Right lung (tissue), 5 donors: ENCODE measurements around the gene DET1. TPM values are rescaled to one million over a fixed set of nuclear protein-coding genes. Genes with fewer than 3 reads are reported as not detected.

Experiments
- DNase-seq, 2 donors: peaks; one replicate each; pipeline ENCODE4 v3.0.0-alpha.2; 2013
- polyA plus RNA-seq, 5 donors: library from polyadenylated mRNA; unstranded; fragments of 120-200 nt; gene quantifications; one replicate each; pipeline versions ENCODE4 v1.2.1 to v1.2.3, GENCODE V29; 2013; ENCODE audit warnings: inconsistent platforms in 1 of 5, low replicate concordance in 1 of 5; ENCODE audit not compliant: insufficient read length in 5 of 5, insufficient read depth in 1 of 5

DET1 gene
- polyA plus RNA-seq, 5 donors: 12.4 to 16.4 (median 16.0) TPM

DNA sequence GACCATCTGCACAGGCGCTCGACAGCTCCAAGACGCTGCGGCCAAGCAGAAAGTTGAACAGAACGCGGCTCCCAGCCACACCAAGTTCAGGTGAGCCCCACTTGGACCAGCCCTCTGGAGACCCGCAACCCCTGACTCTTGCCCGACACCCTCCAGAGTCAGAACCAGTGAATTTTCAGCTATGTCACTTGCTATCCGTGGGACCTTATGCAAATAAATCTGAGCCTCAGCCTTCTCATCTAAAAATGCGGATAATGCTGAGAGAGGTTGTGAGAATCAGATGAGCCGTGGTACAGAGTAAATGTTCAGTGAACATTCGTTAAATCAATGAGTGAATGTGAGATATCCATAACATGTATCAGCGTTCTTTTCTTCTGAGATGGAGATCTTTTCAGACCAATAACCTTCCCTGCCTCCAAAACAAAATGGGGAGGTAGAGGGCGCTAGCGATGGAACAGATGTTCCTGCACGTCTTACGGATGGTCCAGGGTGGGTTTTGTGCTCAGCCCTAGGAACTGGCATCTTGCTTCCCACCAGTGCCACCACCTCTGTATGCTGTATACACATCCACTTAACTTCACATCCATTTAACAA, 78.4 kb downstream of the DET1 start:
- no peak for DNase-seq

DNA sequence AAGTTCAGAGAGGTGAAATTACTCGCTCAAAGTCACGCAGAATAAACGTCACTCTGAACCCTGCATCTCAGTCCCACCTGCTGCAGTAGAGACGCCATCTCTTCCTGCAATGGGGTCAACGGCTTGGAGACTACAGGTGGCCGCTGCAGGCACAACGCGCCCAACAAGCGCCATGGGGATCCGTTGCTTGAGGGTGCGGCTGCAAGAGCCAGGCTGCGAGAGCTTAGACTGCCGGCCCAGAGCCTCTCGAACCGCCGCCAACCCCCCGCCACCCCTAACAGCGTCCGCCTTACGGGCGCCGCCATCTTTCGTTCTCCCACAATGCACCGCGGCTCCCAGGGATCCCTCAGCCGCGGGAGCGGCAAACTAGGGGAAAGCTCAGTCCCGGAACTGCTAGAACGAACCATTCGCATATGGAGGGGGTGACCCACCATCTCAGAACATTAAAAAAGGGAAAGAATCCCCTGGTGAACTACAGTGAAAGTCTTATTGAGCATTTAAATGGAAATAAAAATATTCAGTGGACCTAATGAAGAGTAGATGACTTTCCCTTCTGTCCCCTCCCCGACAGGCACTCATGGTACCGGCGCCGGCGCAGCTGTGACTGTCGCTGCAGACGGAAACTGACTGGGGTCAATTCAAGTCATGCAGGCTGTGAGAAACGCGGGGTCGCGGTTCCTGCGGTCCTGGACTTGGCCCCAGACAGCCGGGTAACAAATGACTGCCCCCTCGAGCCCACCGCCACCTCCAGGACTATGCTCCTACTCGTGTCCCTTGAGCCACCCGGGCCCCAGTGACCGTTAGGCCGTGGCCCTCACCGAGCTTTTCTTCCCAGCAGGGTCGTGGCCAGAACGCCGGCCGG, 79.2 kb downstream of the DET1 start, which contains the start of the genes MRPL46 and MRPS11:
Gene MRPL46, minus strand, starts transcription at position 316 of the 862 bp plus-strand sequence. Its CDS starts 11 bp downstream, at position 305.
Gene MRPS11, plus strand, starts transcription at position 636 of the 862 bp plus-strand sequence. Its CDS starts 10 bp downstream, at position 646.
- peak; percentile 91 for DNase-seq

DNA sequence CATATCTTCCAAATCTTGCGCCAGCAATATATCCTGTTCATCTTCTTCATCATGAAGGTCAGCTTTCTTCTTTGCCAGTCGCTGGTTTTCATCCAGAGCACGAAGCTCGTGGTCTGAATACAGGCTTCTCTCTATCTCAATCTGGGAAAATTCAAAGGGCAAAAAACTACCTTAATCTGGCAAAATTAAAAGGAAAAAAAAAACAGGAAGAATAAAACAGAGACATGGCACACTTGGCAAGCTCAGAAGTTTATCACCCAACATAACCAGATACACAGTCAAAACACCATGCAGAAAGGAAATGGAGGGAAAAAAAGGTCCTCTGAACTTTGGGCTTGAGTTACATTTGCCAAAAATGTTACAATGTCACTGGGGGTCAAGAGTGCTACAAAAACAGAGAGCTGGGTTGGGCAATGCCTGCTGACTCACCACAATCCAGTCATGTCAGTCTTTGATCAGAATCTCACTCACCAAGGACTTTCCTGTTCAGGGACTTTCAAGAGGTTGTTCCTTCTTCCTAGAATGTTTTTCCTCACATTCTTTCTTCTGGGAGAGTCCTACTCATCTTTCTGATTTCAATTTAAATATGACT, 80.8 kb downstream of the DET1 start:
- no peak for DNase-seq

DNA sequence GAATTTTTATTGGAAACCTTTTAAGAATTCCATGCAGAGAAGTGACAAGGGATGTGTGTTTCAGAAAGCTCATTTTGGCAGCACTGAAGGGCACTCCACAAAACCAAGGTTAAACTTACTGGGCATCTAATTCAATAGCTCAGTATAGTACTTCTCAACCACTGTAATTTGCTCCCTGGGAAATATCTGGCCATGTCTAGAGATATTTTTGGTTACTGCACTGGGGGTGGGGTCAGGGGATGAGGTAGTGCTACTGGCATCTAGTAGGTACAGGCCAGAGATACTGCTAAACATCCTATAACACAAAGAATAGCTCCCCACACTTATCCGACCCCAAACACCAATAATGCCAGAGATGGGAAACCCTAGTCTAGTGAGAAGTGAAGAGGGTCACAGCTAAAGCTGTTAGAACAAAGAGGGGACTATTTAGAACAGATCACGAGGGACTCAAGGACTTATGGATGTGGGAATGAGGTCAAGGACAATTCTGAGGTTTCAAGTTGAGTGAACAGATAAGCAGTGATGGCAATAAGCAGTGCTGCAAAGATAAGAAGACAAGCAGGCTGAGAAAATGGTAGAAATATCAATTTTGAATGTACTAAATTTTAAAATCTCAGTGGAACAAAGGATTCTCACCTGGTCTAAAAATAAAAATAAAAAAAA, 82.5 kb downstream of the DET1 start:
- DNase-seq: no peak

Other genes with a start within 250 kb of the DET1 start
- 10 to 100 TPM; 18.3 to 25.5 (median 24.1) TPM for gene MRPL46, start 79.3 kb downstream of the DET1 start, polyA plus RNA-seq
- 10 to 100 TPM; 36.1 to 47.1 (median 40.8) TPM for gene MRPS11, start 79.0 kb downstream of the DET1 start, polyA plus RNA-seq
- 1 to 10 TPM; 3.4 to 6.4 (median 5.2) TPM for gene AEN, start 74.7 kb upstream of the DET1 start, polyA plus RNA-seq
- gene ISG20, start 92.3 kb upstream of the DET1 start, polyA plus RNA-seq: 1 to 10 TPM in 3 of 5 donors, under 1 TPM in 2; 0.79 to 2.6 (median 1.0) TPM